Measurements from ENCODE around the gene TANC1. TPM values are rescaled to one million over a fixed set of nuclear protein-coding genes. Genes with fewer than 3 reads are reported as not detected.
"Not testable (repeated sequence)": the region's sequence is repeated elsewhere in the genome, so short reads cannot be mapped to it uniquely, and the experiment has no call there.

Gene TANC1
- total RNA-seq, 2 experiments from 2014 or later: 0.15 to 0.25 TPM

DNA sequence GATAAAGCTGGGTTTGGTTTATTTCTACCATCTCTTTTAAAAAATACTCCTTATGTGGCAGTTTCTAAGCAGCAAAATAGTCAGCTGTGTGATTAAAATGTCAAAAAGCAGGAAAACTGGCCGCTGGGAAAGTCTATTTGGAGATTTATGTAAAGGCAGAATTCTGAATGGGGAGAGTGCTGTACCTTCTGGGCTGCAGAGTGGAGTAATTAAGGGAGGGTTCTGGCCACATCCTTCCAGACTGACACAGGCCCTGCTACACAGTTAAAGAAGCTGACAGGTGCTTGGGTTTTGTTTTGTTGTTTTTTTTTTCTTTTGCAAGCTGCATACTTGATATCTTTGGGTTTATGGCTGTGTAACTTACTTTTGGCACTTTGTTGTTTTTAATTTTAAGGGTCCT lies 160.8 kb downstream of the TANC1 start:
- ChIA-PET POLR2A (no interaction called here), CTCF (interaction anchor here (2.0 kb wide), 1 partner anchor 11 kb away, joined by 10 read pairs; no protein-coding TSS in a partner anchor)

DNA sequence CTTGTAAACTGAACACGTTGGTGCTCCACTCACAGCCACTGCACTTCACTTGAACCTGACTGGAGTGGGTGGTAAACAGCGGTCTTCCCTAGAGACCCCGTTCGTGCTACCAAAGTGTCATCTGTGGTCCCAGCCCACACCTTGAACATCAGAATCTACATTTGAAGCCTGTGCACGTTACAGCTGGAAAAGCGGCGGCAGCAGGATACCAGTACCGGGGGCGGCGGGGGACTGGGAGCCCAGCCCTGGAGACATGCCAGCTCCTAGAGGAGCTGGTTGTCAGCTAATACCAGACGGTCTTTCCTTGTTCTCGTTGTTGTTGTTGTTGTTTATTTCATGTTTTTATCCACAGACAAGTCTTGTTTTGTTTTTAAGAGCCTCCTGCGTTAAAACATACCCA lies 161.4 kb downstream of the TANC1 start:
- ChIA-PET CTCF (interaction anchor here (2.0 kb wide), 1 partner anchor 11 kb away, joined by 10 read pairs; no protein-coding TSS in a partner anchor), POLR2A (no interaction called here)

DNA sequence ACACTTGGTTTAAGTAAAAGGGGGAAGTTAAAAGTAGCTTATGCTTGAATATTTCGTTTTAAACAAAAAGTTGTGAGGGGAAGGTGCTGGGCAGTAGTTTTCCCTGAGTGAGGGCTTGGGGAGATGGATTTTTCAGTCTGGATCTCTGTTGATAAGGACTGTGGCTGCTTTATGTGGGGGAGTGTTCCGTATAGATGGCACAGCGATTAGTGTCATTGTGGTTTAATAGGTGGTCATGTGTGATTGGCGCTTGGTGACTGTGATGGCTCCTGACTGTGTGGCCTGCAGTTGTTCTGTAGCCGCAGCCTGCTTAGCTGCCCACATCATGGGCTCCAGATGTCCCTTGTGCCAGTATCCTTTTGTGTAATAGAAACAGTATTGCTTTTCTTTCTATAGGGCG lies 161.9 kb downstream of the TANC1 start:
- POLR2A ChIA-PET: no interaction called here

DNA sequence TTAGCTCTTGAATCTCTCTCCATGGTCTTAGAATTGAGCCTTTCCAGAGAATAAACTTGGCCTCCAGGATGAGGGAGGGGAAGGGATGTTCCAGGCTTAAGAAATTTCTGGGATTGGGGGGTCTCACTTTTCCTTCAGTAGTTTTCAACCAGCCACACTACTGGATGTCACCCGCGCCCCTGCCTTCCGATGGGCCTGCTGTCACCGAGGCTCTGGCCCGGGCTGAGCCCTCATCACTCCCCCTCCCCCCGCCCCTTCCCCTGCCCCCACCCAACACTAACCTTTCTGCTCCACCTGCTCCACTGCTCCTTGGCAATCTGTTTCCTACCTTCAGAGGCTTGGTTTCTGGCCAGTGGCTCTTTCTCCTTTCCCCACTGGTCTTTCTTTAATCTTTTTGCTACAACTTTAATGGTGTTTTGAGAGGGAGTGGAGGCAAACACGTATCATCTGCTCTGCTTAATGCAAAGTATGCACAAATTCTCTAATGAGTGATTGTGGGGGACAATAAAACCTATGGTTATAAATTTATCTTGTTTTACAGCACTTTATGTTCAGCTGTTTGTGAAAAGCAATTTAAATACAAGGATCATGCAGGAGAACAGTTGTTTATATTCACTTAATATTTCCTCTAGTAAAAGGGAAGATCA lies 162.9 kb downstream of the TANC1 start:
- CTCF ChIA-PET: no interaction called here

More for the DNA sequence above, 161.9 kb downstream of the TANC1 start:
- CTCF ChIA-PET: interaction anchor here (2.0 kb wide), 1 partner anchor 12 kb away, joined by 10 read pairs; no protein-coding TSS in a partner anchor

DNA sequence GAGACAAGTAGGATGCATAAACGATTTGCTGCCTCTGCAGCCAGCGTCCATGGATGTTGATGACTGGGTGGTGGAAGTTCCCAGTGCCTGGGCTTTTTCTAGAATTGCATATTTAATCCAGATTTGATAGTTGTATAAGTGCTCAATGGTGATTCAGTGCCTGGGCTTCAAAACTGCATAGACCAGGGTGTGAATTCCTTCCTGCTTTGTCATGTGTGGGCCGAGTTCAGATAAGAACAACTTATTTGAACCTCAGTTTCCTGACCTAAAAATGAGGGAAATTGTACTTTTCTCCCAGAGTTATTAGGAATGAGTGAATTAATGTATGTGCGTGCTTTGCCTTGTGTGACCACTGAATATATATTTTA lies 163.5 kb downstream of the TANC1 start:
- ChIA-PET POLR2A (no interaction called here), CTCF (no interaction called here)

More for the DNA sequence above, 162.9 kb downstream of the TANC1 start:
- POLR2A ChIA-PET: no interaction called here

DNA sequence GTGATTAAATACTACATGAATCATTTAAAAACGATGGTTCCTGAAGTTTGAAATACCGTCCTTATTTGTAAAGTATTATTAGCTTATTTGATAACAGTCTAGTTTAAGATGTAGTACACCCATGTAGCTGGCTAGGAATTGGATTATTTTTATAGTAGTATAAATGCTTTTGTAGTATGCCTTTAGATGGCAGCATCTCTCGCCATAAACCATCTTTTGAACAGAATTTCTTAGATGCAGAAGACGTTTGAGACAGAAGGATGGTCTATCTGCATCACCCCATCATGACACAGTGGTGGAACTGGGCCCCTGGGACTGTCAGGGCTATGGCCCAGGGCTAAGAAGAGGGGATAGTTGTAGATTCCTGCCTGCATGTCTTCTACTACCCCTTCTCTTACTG lies 165.4 kb downstream of the TANC1 start:
- POLR2A ChIA-PET: no interaction called here
- CTCF ChIA-PET: no interaction called here

DNA sequence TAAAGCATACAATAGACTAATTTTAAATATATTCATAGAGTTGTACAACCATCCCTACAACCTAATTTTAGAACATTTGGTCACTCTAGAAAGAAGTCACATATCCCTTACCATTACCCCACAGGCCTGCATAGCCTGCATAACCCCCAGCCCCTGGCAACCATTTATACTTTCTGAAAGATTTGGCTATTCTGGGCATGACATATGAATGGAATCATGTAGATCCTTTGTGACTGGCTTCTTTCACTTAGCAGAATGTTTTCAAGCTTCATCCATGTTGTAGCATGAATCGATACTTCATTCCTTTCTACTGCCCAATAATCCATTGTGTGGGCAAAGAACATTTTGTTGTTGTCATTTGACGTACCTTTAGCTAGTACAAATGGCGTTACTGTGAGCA lies 166.5 kb downstream of the TANC1 start:
- POLR2A ChIA-PET: no interaction called here
- CTCF ChIA-PET: interaction anchor here (0.6 kb wide), 1 partner anchor 16 kb away, joined by 3 read pairs; no protein-coding TSS in a partner anchor

DNA sequence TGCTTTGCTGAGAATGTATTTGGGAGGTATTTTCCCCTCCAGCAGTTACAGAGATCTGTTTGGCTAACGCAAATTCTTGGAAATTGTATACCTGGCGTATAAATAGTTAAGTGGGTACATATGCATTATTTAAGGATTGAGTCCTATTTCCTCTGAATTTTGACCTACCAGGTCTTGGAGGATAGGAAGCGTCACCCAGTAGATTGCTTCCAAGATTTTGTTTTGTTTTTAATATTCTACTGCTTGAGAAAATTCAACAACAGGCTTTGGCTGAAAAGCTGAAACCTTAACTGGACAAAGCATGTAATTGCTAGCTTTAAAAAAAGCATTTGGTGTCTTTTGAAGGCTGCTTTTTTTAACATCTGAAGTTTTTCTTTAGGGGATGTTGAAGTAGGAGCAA lies 168.0 kb downstream of the TANC1 start:
- CTCF ChIA-PET: interaction anchor here (0.6 to 0.7 kb wide), 2 partner anchors 298 to 1395 kb away, joined by 3 to 6 read pairs; no protein-coding TSS in a partner anchor
- POLR2A ChIA-PET: no interaction called here

DNA sequence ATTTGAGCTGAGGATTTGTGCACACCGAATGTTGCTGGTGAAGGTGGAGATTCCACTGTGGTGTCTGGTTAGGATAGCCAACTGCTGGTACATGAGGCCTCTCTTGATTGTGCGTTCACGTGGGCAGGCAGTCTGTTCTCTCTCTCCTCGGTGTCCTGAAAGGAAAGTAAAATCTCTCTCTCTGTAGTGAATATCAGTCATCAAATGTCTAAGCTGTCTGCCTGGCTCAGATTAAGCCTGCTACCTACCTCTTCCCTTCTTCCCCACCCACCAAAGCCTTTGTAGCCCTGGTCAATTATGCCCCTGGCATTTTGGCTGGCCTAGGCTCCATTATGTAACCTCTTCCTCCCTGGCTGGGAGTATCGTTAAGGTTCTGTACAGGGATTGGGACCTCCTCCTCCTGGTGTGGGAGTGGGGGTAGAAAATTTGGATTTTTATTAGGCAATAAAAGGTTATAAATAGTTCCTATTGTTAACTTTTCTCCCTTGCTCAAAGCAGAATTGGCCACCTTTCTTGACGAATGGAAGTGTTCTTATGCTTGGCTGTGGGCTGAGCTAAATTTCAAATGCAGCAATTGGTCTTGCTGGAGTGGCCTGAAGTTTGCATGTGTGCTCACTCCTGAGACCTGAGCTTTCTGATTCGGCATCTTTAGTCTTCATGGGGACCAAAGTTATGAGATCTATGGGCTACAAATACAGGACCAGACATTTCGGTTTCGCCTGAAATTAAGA lies 169.2 kb downstream of the TANC1 start:
- CTCF ChIA-PET: no interaction called here
- POLR2A ChIA-PET: no interaction called here

DNA sequence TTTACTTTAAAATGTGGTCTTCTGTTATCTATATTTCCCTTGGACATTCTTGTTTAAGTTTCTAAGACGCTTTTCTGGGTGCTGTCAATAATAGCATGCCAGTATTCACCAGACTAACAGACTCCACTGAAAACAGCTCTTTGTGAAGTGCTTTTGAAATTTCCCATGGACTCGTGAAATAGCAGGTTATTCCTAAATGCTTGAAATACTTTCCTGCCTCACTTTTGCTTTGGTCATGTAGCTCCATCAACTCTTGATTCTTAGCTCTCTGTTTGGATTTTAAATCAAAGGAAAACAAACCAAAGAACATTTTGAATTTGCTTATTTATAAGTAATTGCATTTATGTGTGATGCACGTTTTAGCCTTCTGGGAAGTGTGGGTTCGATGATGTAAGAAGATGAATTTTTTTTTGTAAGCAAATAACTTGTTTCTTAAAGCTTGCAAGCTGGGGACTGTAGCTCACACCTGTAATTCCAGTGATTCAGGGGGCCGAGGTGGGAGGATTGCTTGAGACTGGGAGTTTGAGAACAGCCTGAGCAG lies 170.3 kb downstream of the TANC1 start:
- POLR2A ChIA-PET: no interaction called here
- CTCF ChIA-PET: no interaction called here

DNA sequence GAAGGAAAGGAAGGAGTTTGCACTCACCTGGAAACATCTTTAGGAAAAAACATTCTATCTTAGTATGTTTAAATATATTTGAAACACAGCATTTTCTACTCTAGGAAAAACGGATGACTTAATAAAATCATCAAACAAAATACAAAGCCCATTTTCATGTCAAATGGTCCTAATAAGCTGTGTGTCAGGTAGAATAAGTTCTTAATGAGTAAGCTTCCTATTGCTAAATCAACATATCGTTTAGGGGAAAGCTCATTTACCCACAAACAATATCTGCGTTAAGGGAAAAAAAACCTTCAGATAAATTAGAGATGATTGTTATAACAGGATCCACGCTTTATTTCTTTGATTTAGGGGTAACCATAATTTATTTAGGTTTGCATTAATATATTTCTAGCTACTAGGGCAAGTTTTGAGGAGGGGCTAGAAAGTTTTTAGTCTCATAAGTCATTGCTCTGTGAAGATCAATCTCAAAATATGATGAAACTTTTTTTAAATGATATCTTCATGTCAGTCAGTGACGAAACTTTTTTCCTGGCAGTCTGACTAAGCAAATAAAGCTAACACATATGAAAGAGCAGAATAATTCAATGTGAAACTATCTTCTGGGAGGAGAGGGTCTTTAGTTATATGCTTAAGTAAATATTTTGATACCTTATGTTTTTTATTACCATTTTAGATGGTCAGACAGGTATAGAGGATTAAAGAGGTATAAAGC lies 170.9 kb downstream of the TANC1 start:
- POLR2A ChIA-PET: no interaction called here
- CTCF ChIA-PET: no interaction called here

DNA sequence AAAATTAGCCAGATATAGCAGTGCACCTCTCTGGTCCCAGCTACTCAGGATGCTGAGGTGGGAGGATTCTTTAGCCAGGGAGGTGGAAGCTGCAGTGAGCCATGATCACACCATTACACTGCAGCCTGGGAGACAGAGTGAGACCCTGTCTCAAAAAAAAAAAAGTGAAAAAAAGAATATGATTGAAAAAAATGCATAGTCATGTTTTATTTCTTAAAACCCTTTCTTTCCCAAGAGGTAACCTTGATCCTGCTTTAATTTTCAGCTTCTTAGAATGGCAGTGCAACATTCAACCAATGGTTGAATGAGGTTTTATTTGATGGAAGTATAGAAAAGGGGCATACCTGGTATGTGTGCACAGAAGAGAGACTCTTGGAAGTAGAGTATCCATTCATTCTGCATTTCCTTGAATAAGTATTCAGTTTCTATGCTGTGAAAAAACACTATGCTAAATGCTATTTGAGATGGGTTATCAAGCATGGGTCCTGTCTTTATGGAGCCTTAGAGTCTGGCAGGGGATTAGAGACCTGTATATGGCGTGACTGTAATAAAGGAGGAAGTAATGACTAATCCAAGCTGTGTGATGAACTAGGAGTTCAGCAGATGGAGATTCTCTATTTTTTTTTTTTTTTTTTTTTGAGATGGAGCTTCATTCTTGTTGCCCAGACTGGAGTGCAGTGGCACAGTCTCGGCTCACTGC lies 171.8 kb downstream of the TANC1 start:
- ChIA-PET POLR2A (no interaction called here), CTCF (interaction anchor here (0.7 kb wide), 1 partner anchor 901 kb away, joined by 3 read pairs; no protein-coding TSS in a partner anchor)

DNA sequence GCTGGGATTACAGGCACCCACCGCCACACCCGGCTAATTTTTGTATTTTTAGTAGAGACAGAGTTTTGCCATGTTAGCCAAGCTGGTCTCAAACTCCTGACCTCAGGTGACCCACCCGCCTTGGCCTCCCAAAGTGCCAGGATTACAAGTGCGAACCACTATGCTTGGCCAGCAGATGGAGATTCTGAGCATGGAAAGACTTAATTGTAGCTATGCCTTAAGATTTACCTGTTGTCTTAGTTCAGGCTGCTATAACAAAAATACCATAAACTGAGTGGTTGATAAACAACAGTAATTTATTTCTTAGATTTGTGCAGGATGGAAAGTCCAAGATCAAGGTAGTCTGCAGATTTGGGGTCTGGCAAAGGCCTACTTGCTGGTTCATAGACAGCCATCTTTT lies 172.4 kb downstream of the TANC1 start:
- POLR2A ChIA-PET: not testable (repeated sequence)

DNA sequence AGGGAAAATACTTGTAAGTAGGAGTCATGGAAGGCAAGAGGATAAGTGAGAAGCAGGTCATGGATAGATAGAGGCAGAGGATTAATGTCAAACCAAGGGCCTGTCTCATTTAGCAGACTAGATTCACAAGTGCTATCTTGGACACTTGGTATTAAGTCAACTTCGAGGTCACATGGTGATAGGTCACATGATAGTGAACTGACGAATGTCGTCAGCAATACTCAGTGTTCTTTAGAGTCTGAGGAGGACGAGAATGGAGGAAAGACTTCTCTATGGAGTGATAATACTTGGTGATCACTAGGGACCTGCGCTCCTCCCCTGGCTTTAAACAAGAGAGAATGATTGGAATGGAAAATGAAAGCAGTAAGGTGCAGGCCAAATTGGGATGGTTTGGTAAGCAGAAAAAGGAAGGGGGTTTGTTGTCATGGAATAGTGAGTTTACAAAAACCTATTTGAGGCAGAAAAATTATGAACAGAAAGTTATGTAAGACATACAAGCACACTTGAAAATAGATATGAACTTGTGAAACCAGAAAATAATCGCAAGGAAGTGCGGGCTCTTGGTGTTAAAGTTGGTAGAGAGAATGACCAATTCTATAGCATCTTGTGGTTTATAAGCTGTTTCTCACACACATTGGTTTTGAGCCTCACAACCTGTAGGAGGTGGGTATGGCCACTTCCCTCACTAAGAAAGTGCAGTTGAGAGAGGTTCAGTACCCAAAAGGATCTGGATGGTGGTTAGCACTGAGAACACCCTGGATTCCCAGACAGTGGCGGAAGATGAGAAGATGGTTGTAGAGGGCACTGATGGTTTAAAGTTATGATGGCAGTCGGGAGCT lies 176.6 kb downstream of the TANC1 start:
- CTCF ChIA-PET: no interaction called here
- POLR2A ChIA-PET: no interaction called here

More for the DNA sequence above, 172.4 kb downstream of the TANC1 start:
- CTCF ChIA-PET: interaction anchor here (0.6 to 0.7 kb wide), 2 partner anchors 252 to 900 kb away, joined by 3 read pairs; no protein-coding TSS in a partner anchor

DNA sequence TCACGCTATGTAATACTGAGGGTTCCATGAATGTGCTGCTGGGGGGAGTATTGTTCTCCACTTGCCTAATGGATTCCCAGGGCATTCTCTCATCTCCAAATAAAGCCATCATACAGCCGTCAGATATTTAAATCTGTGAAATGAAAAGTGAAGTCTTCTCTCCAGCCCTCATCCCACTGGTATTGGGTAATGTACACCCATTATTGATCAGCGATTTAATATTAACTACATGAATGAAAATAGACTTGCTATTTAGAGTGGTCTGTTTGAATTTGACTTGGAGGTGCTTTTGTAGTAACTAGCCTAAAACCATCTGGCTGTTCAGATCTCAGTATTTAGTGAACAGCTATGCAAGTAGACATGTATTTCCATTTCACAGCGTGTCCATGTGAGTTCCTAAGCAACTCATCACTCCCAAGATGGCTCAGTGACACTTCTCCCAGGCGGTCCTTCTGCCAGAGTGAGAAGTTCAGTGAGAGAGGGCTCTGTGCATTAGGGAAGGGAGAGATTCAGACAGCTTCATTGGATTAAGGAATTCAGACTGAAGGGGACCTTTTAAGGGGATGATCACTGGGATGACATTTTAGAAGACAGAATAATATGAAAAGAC lies 177.4 kb downstream of the TANC1 start:
- ChIA-PET POLR2A (no interaction called here), CTCF (no interaction called here)

DNA sequence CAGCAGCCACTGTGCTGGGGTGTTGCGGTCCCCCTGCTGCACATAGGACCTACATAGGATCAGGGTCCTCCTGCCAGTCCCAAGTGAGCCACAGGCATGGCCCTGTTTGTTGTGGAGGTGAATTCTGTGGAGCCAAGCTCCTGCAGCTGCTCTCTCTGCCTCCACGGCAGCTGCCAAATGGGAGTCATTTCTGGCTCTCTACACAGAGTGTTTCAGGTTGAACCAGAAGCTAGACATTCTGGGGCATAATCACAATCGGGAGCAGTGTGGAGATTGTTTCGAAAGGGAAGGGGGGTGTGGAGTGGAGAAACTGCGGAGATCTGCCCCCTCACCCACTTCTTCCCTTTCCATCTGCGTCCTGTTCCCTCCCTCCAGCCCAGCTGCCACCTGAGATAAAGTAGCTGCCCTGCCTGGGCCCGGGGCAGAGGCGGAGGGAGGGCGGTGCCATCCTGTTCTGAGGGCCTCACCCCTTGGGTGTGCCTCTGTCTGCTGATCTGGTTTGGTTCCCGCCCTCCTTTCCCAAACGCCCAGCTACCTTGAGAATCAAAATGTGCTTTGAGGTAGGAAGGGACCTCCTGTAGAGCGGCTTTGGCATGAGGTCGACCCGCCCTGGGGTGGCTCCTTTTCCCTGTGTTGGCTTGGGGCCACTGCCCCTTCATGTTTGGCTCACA lies 178.7 kb downstream of the TANC1 start:
- ChIA-PET POLR2A (no interaction called here), CTCF (no interaction called here)

DNA sequence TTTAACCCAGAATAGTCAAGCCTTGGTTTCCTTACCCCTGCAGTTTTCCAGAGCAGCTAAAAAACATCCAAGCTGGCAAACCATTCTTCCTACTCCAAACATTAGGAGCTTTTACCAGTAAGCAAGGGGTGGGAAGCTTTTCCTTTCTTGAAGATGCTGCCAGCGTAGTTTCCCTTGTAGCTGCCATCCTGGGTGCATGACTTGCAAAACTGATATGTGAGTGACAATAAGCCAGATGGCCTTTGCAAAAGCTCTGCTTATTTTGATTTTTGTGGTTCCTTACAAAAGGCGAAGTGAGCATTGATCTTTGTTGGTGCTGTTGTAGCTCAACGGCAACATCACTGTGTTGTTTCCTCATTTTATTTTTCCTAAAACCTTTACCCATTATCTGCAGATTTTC lies 179.2 kb downstream of the TANC1 start:
- POLR2A ChIA-PET: no interaction called here
- CTCF ChIA-PET: no interaction called here

DNA sequence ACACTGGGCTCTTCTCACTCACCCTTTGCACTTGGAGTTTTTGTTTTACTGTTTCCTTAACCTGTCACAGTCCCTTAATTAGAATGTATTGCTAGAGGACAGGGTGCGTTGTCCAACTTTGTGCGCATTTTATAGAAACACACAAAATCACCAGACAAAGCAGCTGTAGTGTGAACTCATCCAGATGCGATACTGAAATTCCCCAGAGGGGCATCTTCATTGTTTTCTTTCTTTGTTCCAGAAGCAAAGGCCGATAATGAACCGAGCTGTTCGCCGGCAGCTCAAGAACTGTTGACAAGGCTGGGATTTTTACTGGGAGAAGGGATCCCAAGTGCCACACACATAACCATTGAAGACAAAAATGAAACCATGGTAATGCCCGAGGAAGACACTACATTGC lies 180.5 kb downstream of the TANC1 start:
- CTCF ChIA-PET: no interaction called here
- POLR2A ChIA-PET: no interaction called here

All from activated CD8-positive, alpha-beta memory T cell treated with anti-CD3 and anti-CD28 coated beads for 36 hours (primary cell).